Measurements from ENCODE around the gene TAGLN3. TPM values are rescaled to one million over a fixed set of nuclear protein-coding genes. Genes with fewer than 3 reads are reported as not detected.

The TAGLN3 gene
- total and polyA plus RNA-seq, 2 of the 13 experiments (the other 11 are each of a cell fraction or from before 2014, with no cell fraction given) = 0.51 to 0.91 TPM

GRCh38 chr3:111998636-111999483, at the start of gene TAGLN3 (continued):
- no peak for TF ChIP-seq ZNF879 (CRISPR knock-in tag; IDR thresholded peaks at IDR 0.05)
- TF ChIP-seq ZNF562 (CRISPR knock-in tag; IDR thresholded peaks at IDR 0.05; ENCODE audit: borderline replicate concordance) = no peak
- no peak for TF ChIP-seq ELF1 (CRISPR knock-in tag; IDR thresholded peaks at IDR 0.05)
- TF ChIP-seq KAT2B (IDR thresholded peaks at IDR 0.05; ENCODE audit: borderline replicate concordance, low read depth, low read length) = no peak

GRCh38 chr3:111949712-111950111, 49.0 kb upstream of the TAGLN3 start:
- DNase-seq (ENCODE audit: low spot score) (no peak), FAIRE-seq (no peak), ATAC-seq (no peak)
- BruUV-seq (replicated peaks) = no TSS peak
- TF ChIP-seq TERF1 (CRISPR knock-in tag; IDR thresholded peaks at IDR 0.05) (no peak), ZNF678 (CRISPR knock-in tag; IDR thresholded peaks at IDR 0.05) (no peak), ZNF33A (CRISPR knock-in tag; IDR thresholded peaks at IDR 0.05; ENCODE audit: borderline replicate concordance) (no peak), ZNF501 (CRISPR knock-in tag; IDR thresholded peaks at IDR 0.05) (no peak), NCOA5 (CRISPR knock-in tag; IDR thresholded peaks at IDR 0.05) (no peak), ZNF563 (CRISPR knock-in tag; IDR thresholded peaks at IDR 0.05) (no peak), U2AF2 (IDR thresholded peaks at IDR 0.05; ENCODE audit: low read depth, low read length) (no peak)
- intact Hi-C loops (cut with micrococcal nuclease; ENCODE audit: unreplicated experiment) (no loop called here), in situ Hi-C loops (cut with HindIII; ENCODE audit: extremely low pct_ligation_motif_present, low pct_unique_long_range_greater_than_20kb) (no loop called here)
- no peak overlapping the region for H3K9ac ChIP-seq (ENCODE audit: insufficient read depth, low read depth, low read length)
- H2AFZ ChIP-seq (ENCODE audit: low read length) = no peak overlapping the region
- no peaks in the 10 kb centered on the region for H3K79me2 ChIP-seq (ENCODE audit: insufficient read depth, low read length)
- ChIA-PET POLR2A (no interaction called here), CTCF (ENCODE audit: low intra/inter-chr PET ratio, low total read pairs) (no interaction called here)
- H4K20me1 ChIP-seq (ENCODE audit: insufficient read depth, low read length) = no peaks in the 10 kb centered on the region
- H3K9me3 ChIP-seq (ENCODE audit: low read length) = no peaks in the 10 kb centered on the region
- no peak overlapping the region for H3K4me3 ChIP-seq (replicated peaks in 1 of 3; ENCODE audit: insufficient read depth in 1 of 3, low read depth in 2 of 3, low read length in 3 of 3)
- no peak overlapping the region for H3K4me2 ChIP-seq (ENCODE audit: low read depth, low read length)
- H3K27me3 ChIP-seq (ENCODE audit: control insufficient read depth in 1 of 2, insufficient read depth in 2 of 2, low read length in 2 of 2) = no peaks in the 10 kb centered on the region
- 93% methylated on average over 3 of the region's 3 CpGs for WGBS (ENCODE audit: low lambda C conversion rate)
- peaks cover 2 to 17% of the 10 kb centered on the region in 2 experiments; a peak in 3 of 5 replicates for H3K36me3 ChIP-seq (replicated peaks in 1 of 2; ENCODE audit: control insufficient read depth in 1 of 2, insufficient read depth in 2 of 2, low read length in 2 of 2)
- no peaks in the 10 kb centered on the region for H3K4me1 ChIP-seq (ENCODE audit: insufficient read depth, low read length)
- no peak overlapping the region for H3K27ac ChIP-seq (ENCODE audit: extremely low read length, insufficient read depth, low read length)
